ENCODE measurements around the gene MCL1.
"Not testable (repeated sequence)": the region's sequence is repeated elsewhere in the genome, so short reads cannot be mapped to it uniquely, and the experiment has no call there.

GRCh38 chr1:150573648-150574071 lies 5.8 kb downstream of the MCL1 start:
- not testable (repeated sequence) for TF ChIP-seq HDAC2 (CRISPR knock-in tag; IDR thresholded peaks at IDR 0.05); ZZZ3 (CRISPR knock-in tag; IDR thresholded peaks at IDR 0.05; ENCODE audit: borderline replicate concordance); CSRNP2 (CRISPR knock-in tag; conservative IDR thresholded peaks at IDR 0.05; ENCODE audit: low read depth); ZBTB7A (CRISPR knock-in tag; IDR thresholded peaks at IDR 0.05); LCORL (IDR thresholded peaks at IDR 0.05); LCORL (CRISPR knock-in tag; IDR thresholded peaks at IDR 0.05); ZNF589 (CRISPR knock-in tag; conservative IDR thresholded peaks at IDR 0.05); ZKSCAN8 (CRISPR knock-in tag; IDR thresholded peaks at IDR 0.05; ENCODE audit: borderline replicate concordance); HIVEP1 (CRISPR knock-in tag; IDR thresholded peaks at IDR 0.05); FOXJ3 (CRISPR knock-in tag; IDR thresholded peaks at IDR 0.05; ENCODE audit: borderline replicate concordance); ZFP36 (IDR thresholded peaks at IDR 0.05; ENCODE audit: borderline replicate concordance, low read depth, low read length, partially characterized antibody)
